ENCODE measurements around the gene IL25. TPM values are rescaled to one million over a fixed set of nuclear protein-coding genes. Genes with fewer than 3 reads are reported as not detected.

The IL25 gene
- total and polyA plus RNA-seq, 8 donors: not detected

- H3K27ac ChIP-seq: no peak overlapping the region
- ATAC-seq (peak; percentile 2 to 8 (median 4)), DNase-seq (no peak), FAIRE-seq (no peak)
- intact Hi-C loops (cut with DNase I): loop anchor here in 1 of 3 donors (5.0 kb wide), 1 partner anchor 113 kb away; no protein-coding TSS in a partner anchor
- no peaks in the 10 kb centered on the region for H3K27me3 ChIP-seq
- TF ChIP-seq CTCF (IDR thresholded peaks at IDR 0.05): no peak
- H3K4me3 ChIP-seq: no peak overlapping the region
- no peaks in the 10 kb centered on the region for H3K9me3 ChIP-seq
- H3K36me3 ChIP-seq: no peaks in the 10 kb centered on the region
- H3K4me1 ChIP-seq: peaks cover 0 to 4% (median 0%) of the 10 kb centered on the region in 3 donors
- 57 to 58% methylated on average over 16 of the region's 16 CpGs for WGBS, 2 donors
Measured at GRCh38 chr14:23380197-23380914, 7.7 kb downstream of the IL25 start.

- FAIRE-seq (no peak), ATAC-seq (no peak), DNase-seq (no peak)
- WGBS, 2 donors: 71 to 77% methylated on average over 4 of the region's 4 CpGs
- H3K27ac ChIP-seq: no peak overlapping the region
- intact Hi-C loops (cut with DNase I): loop anchor here in 1 of 3 donors (5.0 kb wide), 1 partner anchor 114 kb away; no protein-coding TSS in a partner anchor
- no peaks in the 10 kb centered on the region for H3K27me3 ChIP-seq
- no peaks in the 10 kb centered on the region for H3K9me3 ChIP-seq
- TF ChIP-seq CTCF (IDR thresholded peaks at IDR 0.05): no peak
- no peaks in the 10 kb centered on the region for H3K36me3 ChIP-seq
- H3K4me3 ChIP-seq: no peak overlapping the region
- H3K4me1 ChIP-seq: peaks cover 0 to 7% (median 0%) of the 10 kb centered on the region in 3 donors
Measured at GRCh38 chr14:23380976-23381375, 8.4 kb downstream of the IL25 start.

- no peak overlapping the region for H3K4me3 ChIP-seq
- 65 to 72% methylated on average over 3 of the region's 3 CpGs for WGBS, 2 donors
- H3K9me3 ChIP-seq: no peaks in the 10 kb centered on the region
- intact Hi-C loops (cut with DNase I): loop anchor here in 1 of 3 donors (5.0 kb wide), 1 partner anchor 115 kb away; no protein-coding TSS in a partner anchor
- peaks cover 0 to 7% (median 0%) of the 10 kb centered on the region in 3 donors for H3K4me1 ChIP-seq
- ATAC-seq: no peak
- DNase-seq: no peak
- FAIRE-seq: no peak
- H3K36me3 ChIP-seq: no peaks in the 10 kb centered on the region
- no peaks in the 10 kb centered on the region for H3K27me3 ChIP-seq
- TF ChIP-seq CTCF (IDR thresholded peaks at IDR 0.05): no peak
- no peak overlapping the region for H3K27ac ChIP-seq
Measured at GRCh38 chr14:23381871-23382270, 9.3 kb downstream of the IL25 start.

GRCh38 chr14:23382276-23382675 lies 9.7 kb downstream of the IL25 start:
- TF ChIP-seq CTCF (IDR thresholded peaks at IDR 0.05): no peak
- intact Hi-C loops (cut with DNase I): loop anchor here in 1 of 3 donors (5.0 kb wide), 1 partner anchor 115 kb away; no protein-coding TSS in a partner anchor

More at GRCh38 chr14:23382276-23382675, 9.7 kb downstream of the IL25 start:
- no peak for FAIRE-seq
- ATAC-seq: no peak
- H3K4me1 ChIP-seq: peaks cover 0 to 7% (median 0%) of the 10 kb centered on the region in 3 donors
- WGBS, 2 donors: 88 to 96% methylated on average over 6 of the region's 6 CpGs
- no peaks in the 10 kb centered on the region for H3K36me3 ChIP-seq
- no peak overlapping the region for H3K27ac ChIP-seq
- no peak overlapping the region for H3K4me3 ChIP-seq
- no peaks in the 10 kb centered on the region for H3K9me3 ChIP-seq
- no peaks in the 10 kb centered on the region for H3K27me3 ChIP-seq
- DNase-seq: no peak
